Stimulated activated effector memory CD8-positive, alpha-beta T cell treated with anti-CD3 and anti-CD28 coated beads, Interleukin-12 subunit alpha, Interleukin-12 subunit beta, amount 100 ng/mL, for 72 hours (primary cell): ENCODE measurements around the gene SAYSD1.

Experiments used
- ATAC-seq: fragments of 150-1000 bp; cut with Tn5 transposase; 2 replicates; pipeline ENCODE4 v1.10.0; 2021
- DNase-seq, 2 donors: peaks; one replicate each; pipeline ENCODE4 v3.0.0; 2021 to 2022; ENCODE audit warnings: low spot score in 2 of 2
- H3K27ac Mint-ChIP-seq: one replicate; pipeline ENCODE4 v1.8.0; 2022; ENCODE audit warnings: mild to moderate bottlenecking, mixed read lengths
- H3K36me3 Mint-ChIP-seq: one replicate; pipeline ENCODE4 v1.8.0; 2022; ENCODE audit warnings: mild to moderate bottlenecking, mixed read lengths
- H3K4me1 Mint-ChIP-seq: one replicate; pipeline ENCODE4 v1.8.0; 2022; ENCODE audit warnings: mixed read lengths
- H3K4me3 Mint-ChIP-seq: one replicate; pipeline ENCODE4 v1.8.0; 2022; ENCODE audit warnings: mild to moderate bottlenecking, mixed read lengths
- H3K9me3 Mint-ChIP-seq: one replicate; pipeline ENCODE4 v1.8.0; 2022; ENCODE audit warnings: mixed read lengths

Gene SAYSD1

DNA sequence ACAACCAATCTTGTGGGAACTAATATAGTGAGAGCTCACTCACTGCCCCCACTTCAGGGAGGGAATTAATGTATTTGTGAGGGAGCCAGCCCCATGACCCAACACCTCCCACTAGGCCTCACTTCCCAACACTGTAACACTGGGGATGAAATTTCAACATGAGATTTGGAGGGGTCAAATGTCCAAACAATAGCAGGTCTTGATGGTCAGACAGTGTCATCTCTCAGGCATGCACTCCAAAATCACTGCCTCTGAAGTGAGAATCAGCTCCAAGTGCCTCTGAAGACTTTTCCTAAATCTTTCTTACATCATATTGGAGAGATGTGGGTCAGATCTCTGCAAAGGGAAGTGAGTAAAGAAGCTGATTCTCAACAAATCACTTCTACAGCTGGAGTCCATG is 13.8 kb upstream of the SAYSD1 start:
- H3K4me1 Mint-ChIP-seq = no peaks in the 10 kb centered on the region
- H3K4me3 Mint-ChIP-seq = no peak overlapping the region
- DNase-seq (no peak), ATAC-seq (no peak)
- H3K36me3 Mint-ChIP-seq = no peaks in the 10 kb centered on the region
- H3K9me3 Mint-ChIP-seq = peaks cover 3% of the 10 kb centered on the region
- H3K27ac Mint-ChIP-seq = no peak overlapping the region

DNA sequence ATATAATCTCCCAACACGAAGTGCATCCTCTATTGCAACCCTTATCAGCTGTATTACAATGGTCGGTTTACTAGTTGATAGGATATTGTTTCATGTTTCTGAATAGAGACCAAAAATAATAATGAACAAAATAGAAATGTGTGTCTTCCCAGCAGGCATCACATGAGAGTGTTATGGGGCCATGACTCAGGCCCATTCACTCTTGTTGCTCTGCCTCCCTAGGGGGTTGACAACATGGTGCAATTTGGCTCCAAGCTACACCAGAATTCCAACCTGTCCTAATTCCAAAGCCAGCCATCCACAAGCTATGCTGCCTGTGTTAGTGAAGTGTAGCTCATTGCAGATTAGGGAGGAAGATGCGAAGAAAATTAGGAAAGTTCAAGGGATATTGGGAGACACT is 13.1 kb upstream of the SAYSD1 start:
- H3K4me3 Mint-ChIP-seq = no peak overlapping the region
- ATAC-seq (no peak), DNase-seq (no peak)
- no peaks in the 10 kb centered on the region for H3K4me1 Mint-ChIP-seq
- peaks cover 3% of the 10 kb centered on the region for H3K9me3 Mint-ChIP-seq
- H3K36me3 Mint-ChIP-seq = no peaks in the 10 kb centered on the region
- no peak overlapping the region for H3K27ac Mint-ChIP-seq

DNA sequence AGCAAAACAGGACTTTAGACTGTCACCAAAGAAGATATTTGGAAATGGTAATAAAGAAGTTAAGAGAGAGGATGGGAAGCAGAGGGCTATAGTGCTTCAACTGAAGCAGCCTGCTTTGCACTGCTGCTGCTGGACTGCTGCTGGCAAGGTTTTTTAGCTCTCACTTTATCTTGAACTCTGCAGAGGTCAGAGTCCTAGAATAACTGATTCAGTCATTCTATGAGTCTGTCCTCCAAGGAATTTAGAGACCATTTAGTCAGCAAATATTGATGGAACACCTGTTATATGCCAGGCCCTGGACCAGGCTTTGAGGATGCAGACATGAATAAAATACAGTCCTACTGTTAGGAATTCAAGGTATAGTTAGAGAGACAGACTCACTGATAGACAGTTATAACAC is 9.1 kb upstream of the SAYSD1 start:
- no peak overlapping the region for H3K4me3 Mint-ChIP-seq

DNA sequence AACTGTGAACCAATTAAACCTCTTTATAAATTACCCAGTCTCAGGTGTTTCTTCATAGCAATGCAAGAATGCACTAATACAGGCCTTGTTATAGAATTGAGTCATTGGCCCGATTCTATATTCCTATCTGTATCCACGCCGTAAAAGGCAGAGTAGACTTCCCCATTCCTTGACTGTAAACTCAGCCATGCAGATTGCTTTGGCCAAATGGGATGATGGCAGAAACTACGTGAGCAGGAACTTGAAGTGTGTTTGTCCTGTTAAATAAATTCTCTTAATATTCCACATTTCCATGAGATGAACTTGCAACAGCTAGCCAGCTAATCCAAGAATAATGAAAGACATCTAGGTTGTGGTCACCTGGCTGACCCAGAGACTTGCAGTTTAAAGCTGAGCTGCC is 3.9 kb upstream of the SAYSD1 start:
- Mint-ChIP-seq H3K9me3 (no peaks in the 10 kb centered on the region), H3K36me3 (no peaks in the 10 kb centered on the region), H3K4me3 (no peak overlapping the region), H3K4me1 (peaks cover 10% of the 10 kb centered on the region), H3K27ac (no peak overlapping the region)
- DNase-seq (no peak), ATAC-seq (no peak)

More for the DNA sequence above, 9.1 kb upstream of the SAYSD1 start:
- no peak for ATAC-seq
- no peak for DNase-seq
- Mint-ChIP-seq H3K36me3 (no peaks in the 10 kb centered on the region), H3K4me1 (no peaks in the 10 kb centered on the region), H3K9me3 (no peaks in the 10 kb centered on the region), H3K27ac (no peak overlapping the region)

DNA sequence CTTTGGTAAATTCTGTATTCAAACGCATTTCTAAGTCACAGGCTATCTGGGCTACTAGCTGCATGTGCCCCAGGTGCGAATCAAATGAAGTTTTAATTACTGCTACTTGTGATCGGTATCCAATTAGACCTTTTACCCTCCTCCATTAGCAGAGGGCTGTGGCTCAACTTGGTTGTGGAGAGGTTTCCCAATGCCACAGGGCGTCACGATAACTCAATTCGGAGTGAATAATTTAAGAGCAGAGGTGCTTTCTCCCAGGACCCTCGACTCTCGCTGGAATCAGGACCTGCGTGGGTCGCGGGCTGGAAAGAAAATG is 640 bp downstream of the SAYSD1 start:
- ATAC-seq = peak; percentile 9
- no peak for DNase-seq
- Mint-ChIP-seq H3K9me3 (no peaks in the 10 kb centered on the region), H3K4me3 (peak overlapping the region; percentile 78), H3K4me1 (peaks cover 42% of the 10 kb centered on the region), H3K36me3 (peaks cover 5% of the 10 kb centered on the region), H3K27ac (peak overlapping the region; percentile 91)

- ATAC-seq (no peak), DNase-seq (no peak)
- H3K27ac Mint-ChIP-seq = peak overlapping the region; percentile 91
- H3K9me3 Mint-ChIP-seq = no peaks in the 10 kb centered on the region
- H3K4me3 Mint-ChIP-seq = peak overlapping the region; percentile 78
- H3K4me1 Mint-ChIP-seq = peaks cover 46% of the 10 kb centered on the region
- peaks cover 5% of the 10 kb centered on the region for H3K36me3 Mint-ChIP-seq
These were observed 1.2 kb downstream of the SAYSD1 start for GRCh38 chr6:39113788-39114187.

DNA sequence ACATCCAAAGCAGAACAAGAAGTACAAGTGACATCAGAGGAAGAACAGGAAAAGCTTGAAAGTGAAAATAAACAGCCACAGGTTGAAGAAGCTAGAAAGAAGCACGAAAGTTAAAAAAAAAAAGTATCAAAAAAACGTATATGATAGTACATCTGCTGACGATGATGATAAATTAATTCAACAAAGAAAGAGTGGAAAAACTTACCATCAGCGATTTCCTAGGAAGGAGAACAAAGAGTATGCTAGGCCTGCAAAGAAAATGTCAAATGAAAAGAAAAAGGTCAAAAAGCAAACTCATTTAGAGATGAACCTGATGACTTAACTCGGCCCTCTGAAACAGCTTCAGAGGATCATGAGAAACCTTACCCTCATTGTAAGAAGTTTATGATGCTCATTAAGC is 3.7 kb downstream of the SAYSD1 start:
- Mint-ChIP-seq H3K4me1 (peaks cover 56% of the 10 kb centered on the region), H3K4me3 (peak overlapping the region; percentile 49), H3K27ac (peak overlapping the region; percentile 15), H3K36me3 (peaks cover 11% of the 10 kb centered on the region), H3K9me3 (no peaks in the 10 kb centered on the region)
- DNase-seq (no peak), ATAC-seq (no peak)

- H3K9me3 Mint-ChIP-seq = no peaks in the 10 kb centered on the region
- peaks cover 22% of the 10 kb centered on the region for H3K36me3 Mint-ChIP-seq
- peaks cover 40% of the 10 kb centered on the region for H3K4me1 Mint-ChIP-seq
- H3K4me3 Mint-ChIP-seq = no peak overlapping the region
- ATAC-seq = no peak
- no peak for DNase-seq
- no peak overlapping the region for H3K27ac Mint-ChIP-seq
These were observed 6.7 kb downstream of the SAYSD1 start for GRCh38 chr6:39108041-39108839.

DNA sequence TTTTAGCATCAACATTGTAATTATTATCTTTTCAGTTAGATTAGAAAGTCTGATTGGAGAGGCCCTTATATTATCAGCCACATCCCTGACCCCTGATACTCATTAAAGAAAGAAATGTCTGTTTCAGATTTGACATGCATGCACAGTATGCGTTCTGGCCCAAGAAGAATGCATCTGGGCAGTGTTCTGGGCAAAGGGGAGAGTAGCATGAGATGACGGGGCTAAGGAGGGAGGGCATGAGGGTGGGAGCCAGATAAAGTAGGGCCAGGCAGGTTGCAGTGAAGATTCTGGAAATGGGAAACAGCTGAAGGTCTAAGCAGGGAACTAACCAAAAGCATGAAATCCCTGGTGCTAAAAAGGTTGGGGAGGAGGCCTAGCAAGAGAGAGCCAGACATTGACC is 7.3 kb downstream of the SAYSD1 start:
- Mint-ChIP-seq H3K36me3 (peaks cover 22% of the 10 kb centered on the region), H3K4me1 (peaks cover 44% of the 10 kb centered on the region), H3K4me3 (no peak overlapping the region), H3K9me3 (no peaks in the 10 kb centered on the region), H3K27ac (no peak overlapping the region)
- DNase-seq (no peak), ATAC-seq (no peak)

DNA sequence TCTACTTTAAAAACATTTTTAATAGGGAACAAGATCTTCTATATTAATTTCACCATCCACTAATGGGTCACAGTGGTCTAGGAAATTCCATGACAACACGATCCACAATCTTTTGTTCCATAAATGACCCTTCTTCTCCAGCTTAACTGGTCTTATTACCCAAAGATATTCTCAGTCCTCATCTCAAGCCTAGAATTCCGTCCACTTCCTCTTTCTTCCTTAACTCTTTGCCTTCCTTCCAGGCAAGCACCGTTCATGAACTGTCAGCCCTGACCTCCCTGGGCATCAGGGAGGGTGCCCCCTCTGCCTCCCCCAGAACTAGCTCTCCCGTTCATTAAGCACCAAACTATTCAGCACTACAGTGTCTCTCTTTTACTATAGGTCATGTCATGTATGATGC is 8.0 kb downstream of the SAYSD1 start:
- Mint-ChIP-seq H3K4me3 (no peak overlapping the region), H3K27ac (no peak overlapping the region)
- no peak for ATAC-seq

DNA sequence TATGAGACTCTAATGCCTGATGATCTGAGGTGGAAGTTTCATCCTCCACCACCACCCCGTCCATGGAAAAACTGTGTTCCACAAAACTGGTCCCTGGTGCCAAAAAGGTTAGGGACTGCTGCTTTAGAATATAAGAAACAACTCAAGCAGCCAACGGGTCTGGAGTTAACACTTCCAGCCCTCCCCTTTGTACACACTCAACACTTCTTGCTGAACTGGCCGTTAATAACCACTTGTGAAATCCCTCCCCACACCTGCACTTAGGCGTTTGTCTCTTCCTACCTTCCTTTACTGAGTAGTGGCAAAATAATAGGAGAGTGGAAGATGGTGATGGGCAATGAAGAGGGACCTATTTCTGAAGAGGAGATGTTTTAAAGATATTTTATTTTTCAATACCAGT is 10.5 kb downstream of the SAYSD1 start:
- no peak overlapping the region for H3K27ac Mint-ChIP-seq
- DNase-seq (no peak), ATAC-seq (no peak)
- H3K4me1 Mint-ChIP-seq = peaks cover 32% of the 10 kb centered on the region
- H3K9me3 Mint-ChIP-seq = no peaks in the 10 kb centered on the region
- peaks cover 16% of the 10 kb centered on the region for H3K36me3 Mint-ChIP-seq
- H3K4me3 Mint-ChIP-seq = no peak overlapping the region

More for the DNA sequence above, 8.0 kb downstream of the SAYSD1 start:
- peaks cover 41% of the 10 kb centered on the region for H3K4me1 Mint-ChIP-seq
- DNase-seq = no peak
- H3K9me3 Mint-ChIP-seq = no peaks in the 10 kb centered on the region
- peaks cover 22% of the 10 kb centered on the region for H3K36me3 Mint-ChIP-seq

DNA sequence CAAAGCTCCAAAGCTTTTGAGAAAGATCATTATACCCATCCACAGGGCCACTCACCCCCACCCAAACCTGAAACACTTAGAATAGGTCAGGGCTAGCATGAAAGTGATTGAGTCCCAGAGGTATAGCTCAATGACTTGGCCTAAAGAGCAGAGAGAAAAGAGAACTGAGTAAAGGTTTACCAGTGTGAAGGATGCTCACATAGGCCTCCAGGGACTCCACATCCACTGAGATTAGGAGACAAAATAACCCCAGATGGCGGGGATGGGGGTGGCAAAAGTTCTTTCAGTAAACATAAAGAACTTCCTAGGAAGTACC is 12.2 kb downstream of the SAYSD1 start:
- Mint-ChIP-seq H3K9me3 (no peaks in the 10 kb centered on the region), H3K27ac (no peak overlapping the region), H3K4me3 (no peak overlapping the region), H3K36me3 (peaks cover 12% of the 10 kb centered on the region), H3K4me1 (peaks cover 24% of the 10 kb centered on the region)
- ATAC-seq (peak; percentile 76), DNase-seq (no peak)

GRCh38 chr6:39102071-39102820 is 12.7 kb downstream of the SAYSD1 start:
- ATAC-seq (peak; percentile 32), DNase-seq (no peak)
- Mint-ChIP-seq H3K27ac (no peak overlapping the region), H3K4me1 (peaks cover 22% of the 10 kb centered on the region), H3K36me3 (peaks cover 11% of the 10 kb centered on the region), H3K4me3 (no peak overlapping the region), H3K9me3 (no peaks in the 10 kb centered on the region)

- Mint-ChIP-seq H3K36me3 (peaks cover 8% of the 10 kb centered on the region), H3K9me3 (no peaks in the 10 kb centered on the region), H3K4me3 (no peak overlapping the region), H3K27ac (no peak overlapping the region), H3K4me1 (peaks cover 18% of the 10 kb centered on the region)
- ATAC-seq = peak; percentile 46
- no peak for DNase-seq
These were observed 14.6 kb downstream of the SAYSD1 start for GRCh38 chr6:39100358-39100757.

DNA sequence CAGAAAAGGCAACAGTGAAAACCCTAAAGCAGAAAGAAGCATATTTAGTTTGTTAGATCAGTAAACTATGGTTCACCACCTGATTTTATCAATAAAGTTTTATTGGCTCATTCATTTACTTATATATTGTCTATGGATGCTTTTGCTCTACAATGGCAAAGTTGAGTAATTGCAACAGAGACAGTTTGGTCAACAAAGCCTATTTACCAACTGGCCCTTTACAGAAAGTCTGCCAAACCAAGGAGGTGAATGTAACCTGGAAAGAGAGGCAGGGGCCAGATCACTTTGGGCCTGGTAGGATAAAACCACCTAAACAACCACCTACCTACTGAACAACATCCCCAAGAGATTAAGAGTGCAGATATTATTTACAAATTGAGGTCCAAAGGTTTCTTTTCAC is 19.4 kb downstream of the SAYSD1 start:
- Mint-ChIP-seq H3K4me3 (no peak overlapping the region), H3K4me1 (peaks cover 6% of the 10 kb centered on the region), H3K36me3 (no peaks in the 10 kb centered on the region), H3K9me3 (no peaks in the 10 kb centered on the region), H3K27ac (no peak overlapping the region)
- DNase-seq (no peak), ATAC-seq (no peak)

GRCh38 chr6:39093149-39093708 is 21.8 kb downstream of the SAYSD1 start:
- no peak overlapping the region for H3K4me3 Mint-ChIP-seq
- no peak for DNase-seq
- H3K4me1 Mint-ChIP-seq = no peaks in the 10 kb centered on the region
- H3K36me3 Mint-ChIP-seq = no peaks in the 10 kb centered on the region
- ATAC-seq = no peak
- no peaks in the 10 kb centered on the region for H3K9me3 Mint-ChIP-seq
- H3K27ac Mint-ChIP-seq = no peak overlapping the region
